Ishikawa (cell line): ENCODE data around the gene DOK3.

ENCODE experiments used
- CEBPB ChIP-seq: IDR thresholded peaks from 2 replicates; pipeline ENCODE4 v1.6.1; 2012
- CREB1 ChIP-seq: IDR thresholded peaks from 2 replicates; pipeline ENCODE4 v1.6.1; 2012; ENCODE audit warnings: low read depth
- EGR1 ChIP-seq: IDR thresholded peaks from 2 replicates; pipeline ENCODE4 v1.6.1; 2012
- EP300 ChIP-seq: IDR thresholded peaks from 2 replicates; pipeline ENCODE4 v1.6.1; 2012; ENCODE audit warnings: borderline replicate concordance
- FOXM1 ChIP-seq: IDR thresholded peaks from 2 replicates; pipeline ENCODE4 v1.6.1; 2012; ENCODE audit warnings: low read depth, borderline replicate concordance
- NFIC ChIP-seq: IDR thresholded peaks from 2 replicates; pipeline ENCODE4 v1.6.1; 2012
- RAD21 ChIP-seq: IDR thresholded peaks from 2 replicates; pipeline ENCODE4 v1.6.1; 2012; ENCODE audit warnings: low read depth
- REST ChIP-seq: IDR thresholded peaks from 2 replicates; pipeline ENCODE4 v1.6.1; 2012; ENCODE audit warnings: low read depth, mild to moderate bottlenecking
- TAF1 ChIP-seq: IDR thresholded peaks from 2 replicates; pipeline ENCODE4 v1.6.1; 2012; ENCODE audit warnings: low read depth, mild to moderate bottlenecking
- TCF12 ChIP-seq: IDR thresholded peaks from 2 replicates; pipeline ENCODE4 v1.6.1; 2012; ENCODE audit warnings: low read depth
- TEAD4 ChIP-seq: IDR thresholded peaks from 2 replicates; pipeline ENCODE4 v1.6.1; 2012
- YY1 ChIP-seq: IDR thresholded peaks from 2 replicates; pipeline ENCODE4 v1.6.1; 2012; ENCODE audit warnings: low read depth
- ZBTB7A ChIP-seq: IDR thresholded peaks from 2 replicates; pipeline ENCODE4 v1.6.1; 2012; ENCODE audit warnings: low read depth
- TF ChIP-seq, protein P1 (sequence below): IDR thresholded peaks from 2 replicates; pipeline ENCODE4 v1.6.1; 2012
- TF ChIP-seq, protein P2 (sequence below): IDR thresholded peaks from 2 replicates; pipeline ENCODE4 v1.6.1; 2012

Gene DOK3

DNA sequence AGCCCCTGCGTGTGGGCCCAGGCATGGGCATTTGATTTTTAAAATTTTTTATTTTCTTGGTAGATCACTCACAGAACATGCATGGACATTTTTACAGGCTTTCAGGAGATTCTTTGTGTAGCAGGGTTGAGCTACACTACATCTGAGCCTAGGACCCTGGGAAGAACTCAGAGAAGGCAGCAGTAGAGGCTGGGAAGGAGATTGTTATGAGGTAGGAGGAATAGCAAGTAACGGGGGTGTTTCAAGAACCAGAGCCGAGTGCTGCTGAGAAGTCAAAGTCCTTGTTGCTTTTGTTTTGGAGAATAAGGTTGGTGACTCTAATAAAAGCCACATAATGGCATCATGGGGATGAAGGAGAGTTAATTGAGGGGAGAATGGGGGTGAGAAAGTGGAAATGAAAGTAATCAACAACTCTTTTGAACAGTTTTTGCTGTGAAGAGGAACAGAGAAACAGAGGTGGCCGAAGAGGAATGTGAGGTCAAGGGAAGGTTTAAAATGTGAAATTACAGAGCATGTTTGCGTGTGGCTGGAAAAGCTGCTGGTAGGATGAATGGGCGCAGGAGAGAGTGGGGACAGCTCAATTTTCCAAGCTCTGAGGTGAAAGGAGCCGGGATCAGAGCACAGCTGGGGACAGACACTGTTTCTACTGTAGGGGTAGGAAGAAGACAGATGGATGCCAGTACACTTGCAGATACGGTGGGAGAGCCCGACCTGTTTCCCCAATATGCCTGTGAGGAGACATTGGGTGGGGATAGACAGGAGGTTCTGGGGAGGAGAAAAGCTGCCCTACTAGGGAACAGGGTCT lies 7.5 kb downstream of the DOK3 start:
- TF ChIP-seq, protein P1, sequence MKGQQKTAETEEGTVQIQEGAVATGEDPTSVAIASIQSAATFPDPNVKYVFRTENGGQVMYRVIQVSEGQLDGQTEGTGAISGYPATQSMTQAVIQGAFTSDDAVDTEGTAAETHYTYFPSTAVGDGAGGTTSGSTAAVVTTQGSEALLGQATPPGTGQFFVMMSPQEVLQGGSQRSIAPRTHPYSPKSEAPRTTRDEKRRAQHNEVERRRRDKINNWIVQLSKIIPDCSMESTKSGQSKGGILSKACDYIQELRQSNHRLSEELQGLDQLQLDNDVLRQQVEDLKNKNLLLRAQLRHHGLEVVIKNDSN, result no peak
- TF ChIP-seq CEBPB, result no peak
- no peak for TF ChIP-seq REST
- no peak for TF ChIP-seq TAF1
- TF ChIP-seq YY1, result no peak
- no peak for TF ChIP-seq RAD21
- TF ChIP-seq CREB1, result no peak
- TF ChIP-seq EP300, result no peak
- no peak for TF ChIP-seq TEAD4
- TF ChIP-seq, protein P2, sequence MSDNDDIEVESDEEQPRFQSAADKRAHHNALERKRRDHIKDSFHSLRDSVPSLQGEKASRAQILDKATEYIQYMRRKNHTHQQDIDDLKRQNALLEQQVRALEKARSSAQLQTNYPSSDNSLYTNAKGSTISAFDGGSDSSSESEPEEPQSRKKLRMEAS, result no peak
- TF ChIP-seq NFIC, result no peak
- TF ChIP-seq ZBTB7A, result no peak
- no peak for TF ChIP-seq FOXM1
- no peak for TF ChIP-seq EGR1
- no peak for TF ChIP-seq TCF12

DNA sequence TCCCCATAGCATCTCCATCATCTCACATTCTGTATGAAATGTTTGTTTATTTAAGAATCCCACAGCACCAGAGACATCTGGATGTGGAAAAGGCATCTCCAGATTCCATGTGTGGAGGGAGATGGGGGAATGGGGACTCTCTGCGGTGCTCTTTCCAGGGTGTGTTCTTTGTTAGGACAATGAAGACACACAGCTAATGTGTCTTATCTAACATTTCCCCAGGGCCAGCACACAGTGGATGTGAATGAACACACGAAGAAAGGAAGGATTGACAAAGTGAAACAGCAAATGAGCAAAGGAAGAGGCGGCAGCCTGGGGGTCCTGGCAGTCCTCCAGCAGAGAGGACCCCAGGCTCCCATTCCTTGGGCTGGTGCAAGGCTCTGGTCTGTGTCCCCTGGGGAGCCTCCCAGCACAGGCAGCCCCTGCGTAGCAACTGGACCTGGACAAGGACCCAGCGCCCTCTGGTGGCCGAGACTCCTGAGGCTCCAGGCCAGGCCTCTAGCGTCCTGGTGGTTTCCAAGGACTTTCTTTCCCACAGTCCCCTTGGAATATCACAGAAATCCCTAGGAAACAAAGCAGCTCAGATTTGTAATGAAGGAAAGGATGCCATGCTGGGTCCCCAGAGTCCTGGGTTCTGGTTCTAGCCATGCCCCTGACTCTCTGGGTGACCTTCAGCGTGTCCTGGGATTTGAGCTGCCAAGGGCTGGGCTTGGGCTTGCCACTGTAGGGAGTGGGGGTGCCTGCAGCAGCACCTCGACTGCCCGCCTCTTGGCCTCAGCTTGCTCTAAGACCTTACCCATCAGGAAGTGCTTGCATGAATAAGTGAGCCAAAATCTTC lies 8.7 kb downstream of the DOK3 start:
- TF ChIP-seq TEAD4, result no peak
- TF ChIP-seq RAD21, result peak; percentile 83
- TF ChIP-seq ZBTB7A, result no peak

DNA sequence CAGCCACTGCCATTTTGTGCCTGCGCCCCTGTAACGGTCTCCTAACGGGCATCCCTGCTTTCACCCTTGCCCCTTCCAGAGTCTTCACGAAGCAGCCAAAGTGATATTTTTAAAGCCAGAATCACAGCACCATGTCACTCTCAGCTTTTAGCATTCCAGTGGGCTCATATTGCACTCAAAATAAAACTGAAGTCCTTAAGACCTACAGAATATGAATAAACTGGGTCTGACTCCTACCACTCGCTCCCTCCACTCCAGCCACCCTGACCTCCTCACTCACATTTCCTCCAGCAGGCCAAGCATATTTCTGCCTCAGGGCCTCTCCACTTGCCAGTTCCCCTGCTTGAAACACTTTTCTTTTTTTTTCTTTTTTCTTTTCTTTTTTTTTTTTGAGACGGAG lies 9.8 kb downstream of the DOK3 start:
- TF ChIP-seq, protein P1, result no peak
- TF ChIP-seq RAD21 (no peak), FOXM1 (no peak), EGR1 (no peak), NFIC (no peak)
- TF ChIP-seq, protein P2, result no peak

DNA sequence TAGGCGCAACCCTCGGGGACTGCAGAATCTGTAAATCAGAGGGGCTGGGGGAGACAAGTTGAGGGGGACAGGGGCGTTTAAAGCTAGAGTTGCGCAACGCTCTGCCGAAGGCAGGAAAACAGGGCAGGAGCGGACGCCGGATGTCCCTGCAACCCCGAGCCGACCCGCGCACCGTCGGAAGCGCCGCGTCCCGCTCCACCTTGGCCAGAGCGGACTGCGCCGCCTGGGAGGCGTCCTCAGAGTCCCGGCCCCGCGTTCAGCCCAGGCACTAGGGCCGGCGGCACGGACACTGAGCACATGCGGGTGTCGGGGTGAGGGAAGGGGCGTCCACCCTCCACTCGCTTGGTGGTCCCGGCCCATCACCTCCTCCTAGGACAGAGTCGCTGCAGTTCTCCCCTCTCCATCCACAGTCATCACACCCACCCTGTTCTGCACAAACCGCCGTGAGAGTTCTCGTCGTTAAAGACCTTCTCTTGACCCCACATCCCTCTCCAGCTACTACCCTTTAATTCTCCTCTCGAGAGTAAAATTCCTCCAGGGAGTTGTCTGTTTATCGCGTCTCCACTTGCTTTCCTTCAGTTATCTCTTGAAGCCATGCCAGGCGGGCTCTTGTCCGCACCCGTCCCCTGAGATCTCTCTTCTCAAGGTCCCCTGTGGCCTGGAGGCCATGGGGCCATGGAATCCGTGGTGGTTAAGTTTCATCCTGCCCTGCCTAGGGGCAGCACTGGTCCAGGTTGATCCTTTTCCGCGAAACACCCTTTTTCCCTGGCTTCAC lies 11.4 kb downstream of the DOK3 start:
- TF ChIP-seq FOXM1, result no peak
- peak; percentile 89 for TF ChIP-seq CEBPB

DNA sequence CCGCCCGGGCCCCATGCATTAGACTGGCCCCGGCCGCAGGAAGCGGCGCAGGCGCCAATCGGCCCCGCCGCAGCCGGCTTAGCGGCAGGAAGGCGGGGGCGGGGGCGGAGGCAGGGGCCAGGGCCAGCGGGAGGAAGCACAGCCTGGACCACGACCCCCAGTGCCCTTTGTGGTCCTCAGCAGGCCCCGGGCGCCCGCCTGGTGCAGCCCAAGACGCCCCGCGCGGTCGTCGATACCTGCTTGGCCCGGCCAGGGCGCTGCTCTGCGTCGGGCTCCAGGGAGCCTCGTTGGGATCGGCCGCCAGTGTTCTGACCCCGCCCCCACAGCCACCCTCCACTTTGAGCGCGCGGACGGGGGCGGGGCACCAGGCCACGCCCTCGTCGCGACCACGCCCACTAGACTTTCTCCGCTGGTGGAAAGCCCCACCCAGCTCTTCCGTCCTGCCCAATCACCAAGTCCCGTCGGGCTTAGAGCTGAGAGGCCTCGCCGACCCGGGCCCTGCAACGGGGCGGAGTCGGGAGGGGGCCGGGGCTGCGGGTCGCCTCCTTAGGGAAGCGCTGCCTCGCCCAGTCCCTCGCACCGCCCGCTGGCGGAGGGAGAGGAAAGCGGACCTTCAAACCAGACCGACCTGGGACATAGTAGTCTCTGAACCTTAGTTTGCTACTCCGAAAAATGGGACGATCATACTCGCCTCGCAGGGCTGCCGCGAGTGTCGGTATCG lies 12.2 kb downstream of the DOK3 start, which contains the start of gene PDLIM7:
Gene PDLIM7, minus strand, starts transcription at position 313 of the 721 bp plus-strand sequence. CDS start 1,092 bp downstream, outside the sequence.
- TF ChIP-seq ZBTB7A, result peak; percentile 10; the same call in 1 of the 2 replicates
- no peak for TF ChIP-seq CEBPB
- TF ChIP-seq, protein P2, result peak; percentile 15; the same call in 1 of the 2 replicates
- no peak for TF ChIP-seq CREB1
- peak; percentile 98 for TF ChIP-seq TAF1
- peak; percentile 12; the same call in 1 of the 2 replicates for TF ChIP-seq TCF12
- peak; percentile 82 for TF ChIP-seq EGR1

- no peak for TF ChIP-seq RAD21
- no peak for TF ChIP-seq REST
- TF ChIP-seq CEBPB, result no peak
- TF ChIP-seq TEAD4, result peak; percentile 37
- TF ChIP-seq FOXM1, result no peak
- peak; percentile 38; the same call in 1 of the 2 replicates for TF ChIP-seq EGR1
- TF ChIP-seq, protein P2, result no peak
- TF ChIP-seq ZBTB7A, result peak; percentile 20; the same call in 1 of the 2 replicates
- no peak for TF ChIP-seq TAF1
- TF ChIP-seq TCF12, result peak; percentile 78; the same call in 1 of the 2 replicates
- no peak for TF ChIP-seq NFIC
- TF ChIP-seq, protein P1, result no peak; the same call in 1 of the 2 replicates
- TF ChIP-seq YY1, result no peak
- TF ChIP-seq CREB1, result no peak
- peak; percentile 24; the same call in 1 of the 2 replicates for TF ChIP-seq EP300
These were observed 12.8 kb downstream of the DOK3 start for GRCh38 chr5:177496727-177497291.
